ENCODE data around the gene SOWAHA. TPM values are rescaled to one million over a fixed set of nuclear protein-coding genes. Genes with fewer than 3 reads are reported as not detected.
A peak's percentile ranks its signal among the peaks of the same experiment; 100 is the strongest.

The SOWAHA gene
- total RNA-seq: 0.18 TPM
- long read RNA-seq: 0 reads

DNA sequence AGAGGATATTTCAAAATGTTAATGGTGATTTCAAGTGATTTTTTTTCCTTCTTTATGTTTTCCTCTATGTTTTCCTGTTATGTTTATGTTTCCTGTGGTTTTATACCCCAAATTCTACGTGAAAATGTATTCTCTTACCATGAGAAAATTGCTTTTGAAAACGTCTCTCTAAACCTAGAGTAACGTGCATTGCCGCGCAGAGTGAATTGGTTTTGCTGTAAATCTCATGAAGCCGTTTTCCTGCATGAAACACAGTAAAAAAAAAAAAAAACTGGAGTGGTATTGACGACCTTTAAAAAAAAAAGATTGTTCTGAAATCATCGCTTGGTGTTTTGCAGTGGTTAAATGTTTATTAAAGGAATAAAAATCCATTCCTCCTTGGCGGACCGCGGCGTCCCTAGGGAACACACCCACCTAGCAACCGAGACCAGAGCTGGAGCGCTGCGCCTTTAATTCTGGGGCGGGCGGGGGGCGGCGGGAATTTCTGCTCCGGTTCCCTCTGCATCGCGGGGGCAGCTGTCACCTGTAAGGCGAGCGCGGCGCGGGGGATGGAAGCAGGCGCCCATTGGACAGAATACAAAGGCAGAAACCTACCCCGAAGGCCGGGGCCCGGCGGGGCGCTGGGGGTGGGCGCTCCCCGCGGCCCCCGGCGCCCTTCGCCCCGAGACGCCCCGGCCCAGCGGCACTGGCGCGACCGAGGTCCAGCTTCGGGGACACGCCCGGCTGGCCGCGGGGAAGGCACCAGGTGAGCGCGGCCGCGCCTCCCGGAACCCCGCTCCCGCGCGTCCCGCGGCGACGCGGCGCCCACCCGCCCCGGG lies at the start of gene SOWAHA:
SOWAHA (plus strand) TSS at position 522 of the 818 bp plus-strand sequence. CDS start 320 bp downstream, outside the sequence.
- no peak within 1 kb of the TSS for H3K27ac ChIP-seq
- peaks cover 13% of the 10 kb centered on the region for H3K4me1 ChIP-seq
- peaks cover 47% of the 10 kb centered on the region for H3K27me3 ChIP-seq (ENCODE audit: low read depth)
- H3K36me3 ChIP-seq: no peaks in the 10 kb centered on the region
- no peaks in the 10 kb centered on the region for H3K9me3 ChIP-seq
- no peak for DNase-seq
- intact Hi-C loops (cut with DNase I): no loop called here
- peak within 1 kb of the TSS; percentile 49 for H3K4me3 ChIP-seq
- ATAC-seq: peak in 1 of 2 donors; percentile 35
- TF ChIP-seq, protein P1, sequence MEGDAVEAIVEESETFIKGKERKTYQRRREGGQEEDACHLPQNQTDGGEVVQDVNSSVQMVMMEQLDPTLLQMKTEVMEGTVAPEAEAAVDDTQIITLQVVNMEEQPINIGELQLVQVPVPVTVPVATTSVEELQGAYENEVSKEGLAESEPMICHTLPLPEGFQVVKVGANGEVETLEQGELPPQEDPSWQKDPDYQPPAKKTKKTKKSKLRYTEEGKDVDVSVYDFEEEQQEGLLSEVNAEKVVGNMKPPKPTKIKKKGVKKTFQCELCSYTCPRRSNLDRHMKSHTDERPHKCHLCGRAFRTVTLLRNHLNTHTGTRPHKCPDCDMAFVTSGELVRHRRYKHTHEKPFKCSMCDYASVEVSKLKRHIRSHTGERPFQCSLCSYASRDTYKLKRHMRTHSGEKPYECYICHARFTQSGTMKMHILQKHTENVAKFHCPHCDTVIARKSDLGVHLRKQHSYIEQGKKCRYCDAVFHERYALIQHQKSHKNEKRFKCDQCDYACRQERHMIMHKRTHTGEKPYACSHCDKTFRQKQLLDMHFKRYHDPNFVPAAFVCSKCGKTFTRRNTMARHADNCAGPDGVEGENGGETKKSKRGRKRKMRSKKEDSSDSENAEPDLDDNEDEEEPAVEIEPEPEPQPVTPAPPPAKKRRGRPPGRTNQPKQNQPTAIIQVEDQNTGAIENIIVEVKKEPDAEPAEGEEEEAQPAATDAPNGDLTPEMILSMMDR (IDR thresholded peaks at IDR 0.05): no peak

DNA sequence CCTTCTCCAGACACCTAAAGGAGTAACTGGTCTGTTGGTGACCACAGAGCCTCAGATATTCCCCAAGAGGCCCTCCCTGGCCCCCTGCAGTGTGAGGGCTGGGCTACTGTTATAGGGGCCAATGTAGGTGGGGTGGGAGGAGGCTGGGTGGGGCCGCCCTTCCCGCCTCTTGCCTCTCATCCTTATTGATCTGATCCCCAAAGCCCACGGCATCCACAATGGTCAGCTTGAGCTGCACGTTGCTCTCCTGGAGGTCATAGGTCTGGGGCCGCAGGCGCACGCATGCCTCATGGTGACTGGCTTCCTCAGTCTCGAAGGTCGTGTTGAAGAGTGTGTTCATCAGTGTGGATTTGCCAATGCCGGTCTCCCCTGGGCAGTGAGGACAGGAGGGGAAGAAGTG lies 49.1 kb upstream of the SOWAHA start:
- H3K4me1 ChIP-seq: peaks cover 14% of the 10 kb centered on the region
- H3K27me3 ChIP-seq (ENCODE audit: low read depth): no peaks in the 10 kb centered on the region
- H3K27ac ChIP-seq: no peak overlapping the region
- peaks cover 61% of the 10 kb centered on the region for H3K36me3 ChIP-seq
- no peak overlapping the region for H3K4me3 ChIP-seq
- TF ChIP-seq, protein P1 (IDR thresholded peaks at IDR 0.05): no peak
- no peak for DNase-seq
- H3K9me3 ChIP-seq: no peaks in the 10 kb centered on the region
- intact Hi-C loops (cut with DNase I): no loop called here
- ATAC-seq: no peak

DNA sequence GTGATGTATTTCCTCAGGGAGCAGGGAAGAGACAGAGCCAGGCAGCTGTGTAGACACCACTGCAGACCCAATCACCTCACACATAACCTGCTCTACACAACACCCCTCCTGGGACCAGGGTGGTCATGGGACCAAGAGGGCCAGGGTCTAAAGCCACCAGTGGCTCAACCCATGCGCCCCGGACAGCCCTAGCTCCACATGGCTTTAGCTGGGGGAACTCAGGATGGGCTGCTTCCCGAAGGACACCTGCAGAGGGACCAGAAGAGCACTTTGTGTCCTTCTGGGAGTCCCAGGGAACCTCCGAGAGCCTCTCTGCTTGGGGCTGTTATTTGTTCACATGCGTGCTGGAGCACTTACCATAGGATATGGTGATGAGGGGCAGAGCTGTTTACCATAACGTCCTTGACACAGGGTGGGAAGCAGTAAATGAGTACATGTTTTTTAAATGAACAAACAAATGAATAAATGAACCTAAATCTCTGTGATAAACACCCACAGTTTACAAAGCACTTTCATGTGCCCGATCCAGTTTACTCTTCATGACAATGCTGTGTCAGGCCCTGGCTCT lies 48.3 kb upstream of the SOWAHA start:
- ATAC-seq (no peak), DNase-seq (no peak)
- TF ChIP-seq, protein P1 (IDR thresholded peaks at IDR 0.05): no peak
- Histone ChIP-seq H3K27ac (no peak overlapping the region), H3K4me1 (peaks cover 14% of the 10 kb centered on the region), H3K4me3 (no peak overlapping the region), H3K36me3 (peaks cover 54% of the 10 kb centered on the region), H3K27me3 (ENCODE audit: low read depth) (no peaks in the 10 kb centered on the region), H3K9me3 (no peaks in the 10 kb centered on the region)
- intact Hi-C loops (cut with DNase I): no loop called here

DNA sequence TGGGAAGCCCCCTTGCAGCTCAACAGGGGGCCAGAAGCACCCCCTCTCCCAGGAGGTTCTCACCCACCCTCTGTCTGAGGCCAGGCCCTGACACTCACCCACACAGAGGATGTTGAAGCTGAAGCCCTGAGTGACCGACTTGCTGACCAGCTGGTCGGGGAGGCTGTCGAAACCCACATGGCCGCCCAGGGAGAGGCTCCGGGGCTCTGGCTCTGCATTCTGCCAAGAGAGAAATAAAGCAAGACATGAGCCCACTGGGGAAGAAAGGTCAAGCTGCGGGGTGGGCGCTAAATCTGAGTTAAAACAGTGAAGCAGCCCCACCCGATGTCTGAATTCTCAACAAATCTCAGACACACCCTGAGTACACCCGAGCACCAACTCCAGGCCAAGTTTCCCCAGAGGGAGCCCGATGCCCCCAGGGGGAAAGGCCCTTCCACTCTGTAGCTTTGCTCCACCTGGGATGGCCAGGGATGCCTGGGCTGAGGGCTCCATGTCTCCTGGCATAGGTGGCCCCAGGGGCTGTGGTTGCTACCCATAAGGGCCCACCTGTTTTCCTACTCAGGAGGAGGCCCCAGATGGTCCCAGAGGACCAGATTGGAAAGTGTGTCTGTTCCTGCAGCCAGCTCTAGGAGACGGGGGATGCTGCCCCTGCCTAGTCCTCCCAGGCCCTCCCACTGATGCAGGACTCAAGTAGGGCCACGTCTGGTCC lies 47.6 kb upstream of the SOWAHA start:
- Histone ChIP-seq H3K4me3 (no peak overlapping the region), H3K27me3 (ENCODE audit: low read depth) (no peaks in the 10 kb centered on the region), H3K36me3 (peaks cover 47% of the 10 kb centered on the region), H3K27ac (no peak overlapping the region), H3K4me1 (peaks cover 17% of the 10 kb centered on the region), H3K9me3 (no peaks in the 10 kb centered on the region)
- ATAC-seq (no peak), DNase-seq (no peak)
- TF ChIP-seq, protein P1 (IDR thresholded peaks at IDR 0.05): no peak
- intact Hi-C loops (cut with DNase I): no loop called here

DNA sequence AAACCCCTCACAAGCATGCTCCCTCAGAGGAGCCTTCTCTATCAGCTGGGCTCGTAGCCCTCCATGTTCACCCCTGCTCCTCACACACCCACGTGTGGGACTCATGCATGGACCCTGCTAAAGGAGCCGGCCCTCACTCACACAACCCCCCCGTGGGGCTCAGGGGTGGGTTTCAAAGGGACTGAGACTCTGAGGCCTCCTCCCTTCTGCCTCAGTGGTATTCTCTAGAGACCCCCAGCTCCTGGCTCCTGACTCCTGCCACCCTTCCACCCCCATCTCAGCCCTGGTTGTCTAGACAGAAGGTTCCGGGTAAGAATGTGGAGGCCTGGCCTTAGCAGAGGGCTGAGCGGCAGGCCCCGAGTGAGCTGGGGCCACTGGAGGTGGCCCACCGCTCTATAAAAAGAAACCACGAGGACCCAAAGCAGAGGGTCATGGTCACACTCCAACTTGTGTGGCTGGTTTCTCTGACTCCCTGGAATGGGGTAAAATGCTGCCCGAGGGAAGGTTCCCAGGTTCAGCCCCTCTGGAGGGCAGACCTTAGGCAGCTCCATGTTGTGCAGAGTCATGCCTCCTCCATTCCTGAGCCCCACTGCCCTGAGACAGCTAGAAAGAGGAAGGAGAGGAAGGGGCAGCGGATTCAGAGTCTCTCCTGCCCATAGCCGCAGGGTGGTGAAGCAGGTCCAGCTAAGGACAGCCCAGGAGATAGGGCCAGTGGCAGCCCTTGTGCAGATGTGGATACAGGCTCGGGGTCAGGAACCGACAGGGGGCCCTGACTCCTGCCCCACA lies 46.9 kb upstream of the SOWAHA start:
- no peak for ATAC-seq
- H3K27me3 ChIP-seq (ENCODE audit: low read depth): no peaks in the 10 kb centered on the region
- peaks cover 39% of the 10 kb centered on the region for H3K36me3 ChIP-seq
- DNase-seq: no peak
- H3K4me1 ChIP-seq: peaks cover 24% of the 10 kb centered on the region
- H3K27ac ChIP-seq: no peak overlapping the region
- intact Hi-C loops (cut with DNase I): no loop called here
- TF ChIP-seq, protein P1 (IDR thresholded peaks at IDR 0.05): no peak
- H3K9me3 ChIP-seq: no peaks in the 10 kb centered on the region
- no peak overlapping the region for H3K4me3 ChIP-seq
